Measurements from ENCODE around the gene GPC5. TPM values are rescaled to one million over a fixed set of nuclear protein-coding genes. Genes with fewer than 3 reads are reported as not detected.

GPC5 gene
- total and polyA plus RNA-seq, 11 donors = 0.14 to 2.9 (median 0.84) TPM; not detected in 1

GRCh38 chr13:92017737-92018136 is 619.3 kb downstream of the GPC5 start:
- DNase-seq (no peak), ATAC-seq (no peak)
- Histone ChIP-seq H3K27ac (no peak overlapping the region), H3K4me3 (no peak overlapping the region), H3K4me1 (no peaks in the 10 kb centered on the region), H3K9me3 (peaks cover 0 to 6% (median 0%) of the 10 kb centered on the region in 12 donors), H3K36me3 (no peaks in the 10 kb centered on the region), H3K27me3 (no peaks in the 10 kb centered on the region)
- WGBS, 4 donors = 89 to 93% (median 90%) methylated on average over 13 of the region's 13 CpGs
- no peak for TF ChIP-seq POLR2A (IDR thresholded peaks at IDR 0.05)
- TF ChIP-seq CTCF (IDR thresholded peaks at IDR 0.05) = no peak
- intact Hi-C loops (cut with DNase I) = no loop called here

DNA sequence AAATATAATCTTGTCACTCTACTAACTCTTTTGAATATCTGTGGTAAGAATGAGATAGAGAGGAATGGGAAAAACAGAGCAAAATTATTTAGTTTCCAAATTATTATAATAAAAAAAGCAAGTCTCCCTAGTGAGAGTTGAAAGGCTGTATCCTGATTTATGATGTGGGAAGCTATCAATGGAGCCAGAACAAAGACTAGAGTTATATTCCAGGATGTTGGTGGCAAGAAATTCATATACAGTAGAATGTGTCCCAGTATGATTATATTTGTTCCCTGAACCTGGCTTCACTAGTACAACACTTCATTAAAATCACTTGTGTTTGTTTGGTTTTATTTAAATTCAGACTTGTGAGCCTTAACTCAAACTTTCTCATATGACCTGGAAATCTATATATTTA is 630.3 kb downstream of the GPC5 start:
- TF ChIP-seq CTCF (IDR thresholded peaks at IDR 0.05) (no peak), POLR2A (IDR thresholded peaks at IDR 0.05) (no peak)
- Histone ChIP-seq H3K4me3 (no peak overlapping the region), H3K36me3 (no peaks in the 10 kb centered on the region), H3K4me1 (no peaks in the 10 kb centered on the region), H3K9me3 (no peaks in the 10 kb centered on the region), H3K27ac (no peak overlapping the region), H3K27me3 (no peaks in the 10 kb centered on the region)
- no peak for DNase-seq
- intact Hi-C loops (cut with DNase I) = no loop called here
- ATAC-seq = no peak

GRCh38 chr13:92029641-92030040 is 631.2 kb downstream of the GPC5 start:
- Histone ChIP-seq H3K9me3 (no peaks in the 10 kb centered on the region), H3K27ac (no peak overlapping the region), H3K4me3 (no peak overlapping the region), H3K27me3 (no peaks in the 10 kb centered on the region), H3K4me1 (no peaks in the 10 kb centered on the region), H3K36me3 (no peaks in the 10 kb centered on the region)
- TF ChIP-seq CTCF (IDR thresholded peaks at IDR 0.05) (no peak), POLR2A (IDR thresholded peaks at IDR 0.05) (no peak)
- WGBS, 4 donors = 87 to 91% (median 89%) methylated on average over 4 of the region's 4 CpGs
- no peak for DNase-seq
- intact Hi-C loops (cut with DNase I) = no loop called here
- no peak for ATAC-seq

DNA sequence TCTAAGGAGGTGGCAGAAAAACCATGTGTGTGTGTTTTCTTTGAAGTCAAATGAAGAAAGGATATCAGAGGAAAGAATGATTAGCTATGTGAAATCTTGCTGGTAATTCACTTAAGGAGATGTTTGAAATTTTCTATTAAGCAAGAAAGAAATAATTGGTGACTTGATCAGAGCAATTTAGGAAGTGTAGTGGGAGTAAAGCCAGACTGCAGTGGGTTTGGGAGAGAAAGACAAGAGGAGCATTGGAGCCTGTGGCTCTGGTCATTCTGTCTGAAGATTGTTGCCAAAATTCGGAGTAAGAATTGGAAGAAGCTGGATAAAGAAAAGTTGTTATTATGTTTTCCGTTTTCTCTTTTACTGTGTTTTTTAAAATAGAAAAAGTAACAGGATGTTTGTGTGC is 640.5 kb downstream of the GPC5 start:
- Histone ChIP-seq H3K4me3 (no peak overlapping the region), H3K4me1 (no peaks in the 10 kb centered on the region), H3K27me3 (no peaks in the 10 kb centered on the region), H3K9me3 (no peaks in the 10 kb centered on the region), H3K27ac (no peak overlapping the region), H3K36me3 (no peaks in the 10 kb centered on the region)
- intact Hi-C loops (cut with DNase I) = no loop called here
- DNase-seq (no peak), ATAC-seq (no peak)
- 70 to 82% (median 78%) methylated on average over 2 of the region's 2 CpGs for WGBS, 4 donors
- TF ChIP-seq CTCF (IDR thresholded peaks at IDR 0.05) (no peak), POLR2A (IDR thresholded peaks at IDR 0.05) (no peak)
